ENCODE results near the gene MRC2. TPM values are rescaled to one million over a fixed set of nuclear protein-coding genes. Genes with fewer than 3 reads are reported as not detected.

MRC2 gene
- total and polyA plus RNA-seq, 2 of the 13 experiments (the other 11 are each of a cell fraction or from before 2014, with no cell fraction given), result not detected

- TF ChIP-seq HMGXB3 (CRISPR knock-in tag; IDR thresholded peaks at IDR 0.05; ENCODE audit: borderline replicate concordance), result no peak
- no peak for TF ChIP-seq ELK4 (CRISPR knock-in tag; IDR thresholded peaks at IDR 0.05; ENCODE audit: borderline replicate concordance)
- peak; percentile 39 for TF ChIP-seq DRAP1 (CRISPR knock-in tag; IDR thresholded peaks at IDR 0.05)
- TF ChIP-seq TCF7L2 (IDR thresholded peaks at IDR 0.05; ENCODE audit: low read depth, low read length), result no peak
- TF ChIP-seq GPN1 (CRISPR knock-in tag; IDR thresholded peaks at IDR 0.05; ENCODE audit: borderline replicate concordance), result no peak
- TF ChIP-seq MEF2D (CRISPR knock-in tag; IDR thresholded peaks at IDR 0.05), result no peak
- TF ChIP-seq ZNF546 (CRISPR knock-in tag; conservative IDR thresholded peaks at IDR 0.05), result no peak
- TF ChIP-seq REPIN1 (CRISPR knock-in tag; IDR thresholded peaks at IDR 0.05; ENCODE audit: borderline replicate concordance, low read depth), result peak; percentile 57
- TF ChIP-seq ZNF687 (CRISPR knock-in tag; IDR thresholded peaks at IDR 0.05), result peak; percentile 87
- peak; percentile 46; the same call in 1 of the 2 replicates for TF ChIP-seq DMAP1 (CRISPR knock-in tag; IDR thresholded peaks at IDR 0.05)
- no peak for TF ChIP-seq DDIT3 (CRISPR knock-in tag; IDR thresholded peaks at IDR 0.05)
- TF ChIP-seq ZNF496 (CRISPR knock-in tag; IDR thresholded peaks at IDR 0.05; ENCODE audit: insufficient replicate concordance), result no peak
- TF ChIP-seq ZNF772 (CRISPR knock-in tag; IDR thresholded peaks at IDR 0.05), result 0 out of 2 replicates have a peak, but pooled peaks have one; percentile 72
- TF ChIP-seq NR2F1 (CRISPR knock-in tag; IDR thresholded peaks at IDR 0.05), result peak; percentile 8 to 50; a peak in 2 of 4 replicates
- 0 out of 2 replicates have a peak, but pooled peaks have one; percentile 45 for TF ChIP-seq RFXANK (CRISPR knock-in tag; IDR thresholded peaks at IDR 0.05)
- TF ChIP-seq ZBTB7A (CRISPR knock-in tag; IDR thresholded peaks at IDR 0.05), result peak; percentile 98
- no peak for TF ChIP-seq SIX1 (CRISPR knock-in tag; IDR thresholded peaks at IDR 0.05; ENCODE audit: borderline replicate concordance)
- 0 out of 2 replicates have a peak, but pooled peaks have one; percentile 29 for TF ChIP-seq YEATS4 (CRISPR knock-in tag; IDR thresholded peaks at IDR 0.05; ENCODE audit: borderline replicate concordance)
Measured at GRCh38 chr17:62616993-62617893, 10.2 kb upstream of the MRC2 start (continued).

Data from HepG2 (cell line).